Tibial nerve (tissue), 3 donors: Measurements from ENCODE around the gene CYP4X1.
"Not testable (repeated sequence)": the region's sequence is repeated elsewhere in the genome, so short reads cannot be mapped to it uniquely, and the experiment has no call there.

Experiments used
- CTCF ChIP-seq, 5 experiments: fragments of 200-600 bp in 3 of 5; fragments of 450-650 bp in 2 of 5; sonication (generic) in 3 of 5; IDR thresholded peaks; one replicate each; pipeline ENCODE4 v1.5.1; 2016 to 2019; ENCODE audit warnings: antibody characterized with exemption in 5 of 5, mild to moderate bottlenecking in 3 of 5, moderate library complexity in 2 of 5
- POLR2A ChIP-seq, 2 donors: fragments of 450-650 bp; IDR thresholded peaks; one replicate each; pipeline ENCODE4 v1.6.1; 2017; ENCODE audit warnings: antibody characterized with exemption in 2 of 2, mild to moderate bottlenecking in 2 of 2, moderate library complexity in 2 of 2

- TF ChIP-seq POLR2A, CTCF (IDR thresholded peaks at IDR 0.05): not testable (repeated sequence)
Measured at GRCh38 chr1:47091476-47091875, 68.0 kb downstream of the CYP4X1 start.
